Esophagus squamous epithelium (tissue), 4 donors: ENCODE results near the gene RASA3.
"Not testable (repeated sequence)": the region's sequence is repeated elsewhere in the genome, so short reads cannot be mapped to it uniquely, and the experiment has no call there.

ENCODE experiments used
- CTCF ChIP-seq, 6 experiments: fragments of 450-650 bp in 4 of 6; fragments of 200-600 bp in 2 of 6; sonication (generic) in 2 of 6; IDR thresholded peaks; one replicate each; pipeline ENCODE4 v1.5.1; 2016 to 2019; ENCODE audit warnings: antibody characterized with exemption in 6 of 6, mild to moderate bottlenecking in 4 of 6, moderate library complexity in 4 of 6
- POLR2A ChIP-seq, 4 donors: fragments of 450-650 bp; IDR thresholded peaks; one replicate each; pipeline ENCODE4 v1.6.1; 2017; ENCODE audit warnings: antibody characterized with exemption in 4 of 4, mild to moderate bottlenecking in 4 of 4, moderate library complexity in 3 of 4

- TF ChIP-seq CTCF, POLR2A (IDR thresholded peaks at IDR 0.05): not testable (repeated sequence)
Measured at GRCh38 chr13:114110830-114111189, 21.6 kb downstream of the RASA3 start.
